ENCODE data around the gene CHST11. TPM values are rescaled to one million over a fixed set of nuclear protein-coding genes. Genes with fewer than 3 reads are reported as not detected.

Gene CHST11
- polyA plus RNA-seq, 1 donor: 8.0 TPM

GRCh38 chr12:104701301-104701700, 244.6 kb downstream of the CHST11 start:
- no peak for DNase-seq

GRCh38 chr12:104701756-104702155, 245.0 kb downstream of the CHST11 start:
- DNase-seq: no peak

- no peak for DNase-seq
Measured at GRCh38 chr12:104702565-104703139, 245.9 kb downstream of the CHST11 start.

- DNase-seq: no peak
Measured at GRCh38 chr12:104703372-104703771, 246.6 kb downstream of the CHST11 start.

- DNase-seq: no peak
Measured at GRCh38 chr12:104704224-104704779, 247.6 kb downstream of the CHST11 start.

GRCh38 chr12:104707194-104707593, 250.4 kb downstream of the CHST11 start:
- DNase-seq: no peak

- no peak for DNase-seq
Measured at GRCh38 chr12:104707794-104708558, 251.2 kb downstream of the CHST11 start.

GRCh38 chr12:104708891-104709290, 252.1 kb downstream of the CHST11 start:
- no peak for DNase-seq

- DNase-seq: no peak
Measured at GRCh38 chr12:104709692-104710435, 253.1 kb downstream of the CHST11 start.

- no peak for DNase-seq
Measured at GRCh38 chr12:104710940-104711689, 254.4 kb downstream of the CHST11 start.

GRCh38 chr12:104712477-104712876, 255.7 kb downstream of the CHST11 start:
- DNase-seq: no peak

- DNase-seq: no peak
Measured at GRCh38 chr12:104712968-104713367, 256.2 kb downstream of the CHST11 start.

GRCh38 chr12:104713444-104713843, 256.7 kb downstream of the CHST11 start:
- DNase-seq: no peak

- no peak for DNase-seq
Measured at GRCh38 chr12:104714369-104714768, 257.6 kb downstream of the CHST11 start.

GRCh38 chr12:104716172-104716571, 259.4 kb downstream of the CHST11 start:
- no peak for DNase-seq

- DNase-seq: no peak
Measured at GRCh38 chr12:104718304-104718929, 261.7 kb downstream of the CHST11 start.

- DNase-seq: no peak
Measured at GRCh38 chr12:104719700-104720338, 263.1 kb downstream of the CHST11 start.

GRCh38 chr12:104720339-104721038, 263.7 kb downstream of the CHST11 start:
- DNase-seq: no peak

- no peak for DNase-seq
Measured at GRCh38 chr12:104721039-104721405, 264.3 kb downstream of the CHST11 start.

- DNase-seq: no peak
Measured at GRCh38 chr12:104721936-104722335, 265.2 kb downstream of the CHST11 start.
